Right atrium auricular region (tissue), 2 donors: ENCODE results near the gene TMEM170A. TPM values are rescaled to one million over a fixed set of nuclear protein-coding genes. Genes with fewer than 3 reads are reported as not detected.

Experiments
- DNase-seq: peaks from one replicate; pipeline ENCODE4 v3.0.0-alpha.2; 2019; ENCODE audit warnings: low spot score
- H3K27ac ChIP-seq, 2 donors: fragments of 200-600 bp; sonication (generic); 1 replicate in 1 of 2; 2 replicates in 1 of 2; pipeline ENCODE4 v1.5.1; 2016 to 2019
- H3K27me3 ChIP-seq, 2 donors: fragments of 200-600 bp; sonication (generic); one replicate each; pipeline versions ENCODE4 v1.5.1 to v1.6.0; 2017 to 2019
- H3K36me3 ChIP-seq: fragments of 200-600 bp; sonication (generic); one replicate; pipeline ENCODE4 v1.5.1; 2016
- H3K4me1 ChIP-seq, 2 donors: fragments of 200-600 bp; sonication (generic); one replicate each; pipeline versions ENCODE4 v1.5.1 to v1.6.0; 2017 to 2019
- H3K4me3 ChIP-seq, 2 donors: fragments of 200-600 bp; sonication (generic); 1 replicate in 1 of 2; 2 replicates in 1 of 2; pipeline ENCODE4 v1.5.1; 2017 to 2019; ENCODE audit warnings: mild to moderate bottlenecking in 1 of 2, moderate library complexity in 1 of 2
- H3K9me3 ChIP-seq, 2 donors: fragments of 200-600 bp; sonication (generic); one replicate each; pipeline ENCODE4 v1.5.1; 2019
- CTCF ChIP-seq, 2 donors: fragments of 200-600 bp; sonication (generic); IDR thresholded peaks; one replicate each; pipeline ENCODE4 v1.5.1; 2019; ENCODE audit warnings: antibody characterized with exemption in 2 of 2
- total RNA-seq, 2 donors: library from RNA; depleted of rRNA; stranded (reverse); fragments of >200 nt; gene quantifications; one replicate each; pipeline ENCODE4 v1.1.0, GENCODE V29; 2016

Gene TMEM170A
- total RNA-seq, 2 donors from 2014 or later = 13.4 to 16.3 TPM

- Histone ChIP-seq H3K4me1 (no peaks in the 10 kb centered on the region), H3K9me3 (no peaks in the 10 kb centered on the region), H3K27ac (no peak overlapping the region), H3K36me3 (no peaks in the 10 kb centered on the region), H3K4me3 (no peak overlapping the region), H3K27me3 (no peaks in the 10 kb centered on the region)
- TF ChIP-seq CTCF (IDR thresholded peaks at IDR 0.05) = no peak
- no peak for DNase-seq
Measured at GRCh38 chr16:75483222-75483621, 18.7 kb upstream of the TMEM170A start.

GRCh38 chr16:75482434-75483205 is 18.1 kb upstream of the TMEM170A start:
- no peak for TF ChIP-seq CTCF (IDR thresholded peaks at IDR 0.05)
- Histone ChIP-seq H3K27ac (no peak overlapping the region), H3K36me3 (no peaks in the 10 kb centered on the region)

GRCh38 chr16:75481475-75481874 is 17.0 kb upstream of the TMEM170A start:
- Histone ChIP-seq H3K27me3 (no peaks in the 10 kb centered on the region), H3K36me3 (no peaks in the 10 kb centered on the region), H3K27ac (no peak overlapping the region), H3K9me3 (no peaks in the 10 kb centered on the region), H3K4me1 (no peaks in the 10 kb centered on the region), H3K4me3 (no peak overlapping the region)
- DNase-seq = no peak
- TF ChIP-seq CTCF (IDR thresholded peaks at IDR 0.05) = no peak

More at GRCh38 chr16:75482434-75483205, 18.1 kb upstream of the TMEM170A start:
- Histone ChIP-seq H3K4me1 (no peaks in the 10 kb centered on the region), H3K9me3 (no peaks in the 10 kb centered on the region), H3K27me3 (no peaks in the 10 kb centered on the region), H3K4me3 (no peak overlapping the region)
- no peak for DNase-seq

GRCh38 chr16:75479421-75479990 is 15.0 kb upstream of the TMEM170A start:
- H3K4me3 ChIP-seq = no peak overlapping the region
- no peaks in the 10 kb centered on the region for H3K4me1 ChIP-seq
- H3K27ac ChIP-seq = no peak overlapping the region
- H3K27me3 ChIP-seq = no peaks in the 10 kb centered on the region
- DNase-seq = no peak
- no peaks in the 10 kb centered on the region for H3K36me3 ChIP-seq
- TF ChIP-seq CTCF (IDR thresholded peaks at IDR 0.05) = no peak
- H3K9me3 ChIP-seq = no peaks in the 10 kb centered on the region

- H3K4me3 ChIP-seq = no peak overlapping the region
- H3K9me3 ChIP-seq = no peaks in the 10 kb centered on the region
- H3K27ac ChIP-seq = no peak overlapping the region
- no peak for TF ChIP-seq CTCF (IDR thresholded peaks at IDR 0.05)
- no peaks in the 10 kb centered on the region for H3K4me1 ChIP-seq
- no peak for DNase-seq
- H3K36me3 ChIP-seq = no peaks in the 10 kb centered on the region
- no peaks in the 10 kb centered on the region for H3K27me3 ChIP-seq
Measured at GRCh38 chr16:75478480-75479345, 14.2 kb upstream of the TMEM170A start.
